Fibroblast of gingiva (primary cell): ENCODE data around the gene CCDC154.
"Not testable (repeated sequence)": the region's sequence is repeated elsewhere in the genome, so short reads cannot be mapped to it uniquely, and the experiment has no call there.

Experiments
- DNase-seq: peaks from one replicate; pipeline ENCODE4 v3.0.0-alpha.2; 2011; ENCODE audit warnings: low read depth

Gene CCDC154

GRCh38 chr16:1453316-1453715 is 9.0 kb upstream of the CCDC154 start:
- no peak for DNase-seq

GRCh38 chr16:1452530-1452929 is 8.2 kb upstream of the CCDC154 start:
- DNase-seq: no peak

- no peak for DNase-seq
Measured at GRCh38 chr16:1451702-1452392, 7.5 kb upstream of the CCDC154 start.

GRCh38 chr16:1450841-1451240 is 6.5 kb upstream of the CCDC154 start:
- no peak for DNase-seq

GRCh38 chr16:1450218-1450617 is 5.9 kb upstream of the CCDC154 start:
- no peak for DNase-seq

GRCh38 chr16:1449201-1449788 is 4.9 kb upstream of the CCDC154 start:
- DNase-seq: no peak

DNA sequence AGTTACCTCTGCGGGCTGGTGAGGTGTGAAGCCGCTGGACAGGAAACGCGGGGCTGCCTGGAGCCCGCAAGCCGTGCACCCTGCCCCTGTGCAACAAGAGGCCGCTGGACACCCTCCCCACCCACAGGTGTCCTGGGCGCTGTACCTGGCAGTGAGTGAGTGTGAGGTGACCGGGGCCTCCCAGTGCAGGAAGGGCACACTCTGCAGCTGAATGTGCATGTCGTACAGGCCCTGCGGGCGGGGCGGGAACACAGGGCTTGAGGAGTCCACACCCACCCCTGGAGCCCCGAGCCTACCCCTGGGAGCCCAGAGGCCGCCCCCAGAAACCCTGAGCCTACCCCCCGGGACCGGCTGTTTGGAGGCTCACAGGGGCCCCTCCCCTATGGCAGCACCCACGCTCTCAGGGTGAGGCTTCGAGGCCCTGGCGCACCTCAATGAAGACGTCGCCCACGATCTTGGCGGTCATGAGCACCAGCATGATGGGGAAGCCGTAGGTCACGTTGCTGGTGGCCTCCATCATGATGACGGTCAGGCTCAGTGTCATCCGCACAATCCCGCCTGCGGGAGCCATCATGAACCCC is 4.3 kb upstream of the CCDC154 start:
- DNase-seq: no peak

DNA sequence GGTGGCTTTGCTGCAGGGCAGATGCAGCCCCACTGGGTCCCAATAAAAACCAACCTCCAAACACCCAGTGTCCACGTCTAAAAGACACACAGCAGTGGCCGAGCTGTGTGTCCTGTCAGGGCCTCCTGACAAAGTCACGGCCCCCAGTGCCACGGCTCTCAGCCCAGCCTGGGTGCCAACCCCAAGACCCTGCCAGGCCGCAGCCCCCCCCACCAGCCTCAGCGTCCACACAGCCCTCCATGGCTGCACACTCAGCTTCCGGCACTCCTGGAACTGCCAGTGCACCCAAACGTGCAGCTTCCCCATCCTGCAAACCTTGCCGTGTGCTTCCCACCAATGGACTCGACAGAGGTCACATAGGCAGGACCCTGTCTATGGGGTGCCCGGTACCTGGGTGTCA is 3.6 kb upstream of the CCDC154 start:
- no peak for DNase-seq

DNA sequence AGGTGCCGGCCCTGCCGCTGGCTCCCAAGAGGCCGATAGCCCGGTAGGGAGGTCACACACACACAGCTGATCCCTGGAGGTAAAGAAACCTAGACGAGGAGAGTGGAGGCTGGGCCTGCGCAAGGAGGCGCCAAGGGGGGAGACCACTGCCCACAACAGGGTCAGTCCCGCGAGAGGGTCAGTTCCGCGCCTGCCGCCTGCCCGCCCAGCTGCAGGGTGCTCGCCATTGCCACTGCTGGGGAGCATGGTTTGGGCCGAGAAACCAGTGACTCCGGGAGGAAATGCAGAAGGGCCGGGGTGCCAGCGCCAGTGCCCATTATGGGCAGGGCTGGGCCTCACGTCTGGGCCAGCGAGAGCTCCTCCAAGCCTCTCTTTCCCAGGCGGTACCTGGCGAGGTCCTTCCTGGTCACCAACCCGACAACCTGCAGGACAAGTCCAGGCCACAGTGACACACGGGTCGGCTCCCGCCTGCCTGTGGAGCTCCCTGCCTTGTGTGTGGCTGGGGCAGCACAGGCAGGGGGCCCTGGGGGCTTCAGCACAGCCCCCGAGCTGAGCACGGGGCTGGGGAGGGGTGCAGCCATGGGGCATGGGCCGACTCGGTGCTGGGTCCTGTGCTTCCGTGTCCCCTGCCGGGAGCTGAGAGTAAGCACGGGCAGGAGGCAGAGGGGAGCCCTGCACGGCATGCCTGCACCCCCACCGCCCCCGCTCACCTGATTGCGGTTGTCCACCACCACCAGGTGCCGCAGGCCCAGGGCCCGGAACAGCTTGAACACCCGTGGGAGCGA is 2.1 kb upstream of the CCDC154 start:
- no peak for DNase-seq

GRCh38 chr16:1445518-1446203 is 1.3 kb upstream of the CCDC154 start:
- DNase-seq: no peak

DNA sequence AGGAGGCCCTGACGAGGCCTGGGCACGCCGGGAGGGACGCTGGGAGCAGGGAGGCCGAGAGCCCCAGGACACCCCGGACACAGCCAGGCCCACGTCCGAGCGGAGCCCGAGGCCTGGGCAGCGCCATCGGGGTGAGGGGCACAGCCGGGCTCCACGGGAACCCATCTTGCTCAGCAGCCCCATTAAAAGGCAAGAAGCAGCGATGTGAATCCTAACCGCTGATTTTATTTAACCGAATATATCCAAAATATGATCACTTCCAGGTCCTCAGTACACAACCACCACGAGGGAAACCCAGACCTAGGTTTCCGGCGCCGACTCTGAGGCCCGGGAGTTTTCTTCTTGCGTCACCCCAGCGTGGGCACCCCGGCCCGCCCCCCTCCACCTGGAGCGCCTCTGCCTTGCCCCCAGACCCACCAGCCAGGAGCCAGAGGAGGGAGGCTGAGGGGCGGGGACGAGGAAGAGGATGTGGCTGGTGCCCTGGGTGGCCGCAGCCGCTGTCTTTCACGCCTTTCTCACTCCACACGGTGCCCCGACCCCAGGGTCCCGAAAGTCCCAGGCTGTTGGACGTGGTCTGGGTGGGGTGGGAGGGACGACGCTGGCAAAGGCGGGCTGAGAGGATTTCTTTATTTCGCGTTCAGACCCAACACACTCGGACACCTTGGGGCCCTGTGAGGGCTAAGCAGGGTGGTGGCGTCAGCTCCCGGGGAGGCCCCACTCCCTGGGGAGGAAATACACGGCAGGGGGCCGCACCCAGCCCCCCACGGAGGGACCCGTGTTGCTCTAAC is 568 bp upstream of the CCDC154 start:
- DNase-seq: no peak

GRCh38 chr16:1443403-1443973 is 868 bp downstream of the CCDC154 start:
- DNase-seq: no peak

GRCh38 chr16:1442697-1443096 is 1.7 kb downstream of the CCDC154 start:
- no peak for DNase-seq

- no peak for DNase-seq
Measured at GRCh38 chr16:1441391-1441829, 2.9 kb downstream of the CCDC154 start.

GRCh38 chr16:1439699-1440074 is 4.7 kb downstream of the CCDC154 start:
- DNase-seq: not testable (repeated sequence)

- no peak for DNase-seq
Measured at GRCh38 chr16:1439058-1439698, 5.2 kb downstream of the CCDC154 start.

DNA sequence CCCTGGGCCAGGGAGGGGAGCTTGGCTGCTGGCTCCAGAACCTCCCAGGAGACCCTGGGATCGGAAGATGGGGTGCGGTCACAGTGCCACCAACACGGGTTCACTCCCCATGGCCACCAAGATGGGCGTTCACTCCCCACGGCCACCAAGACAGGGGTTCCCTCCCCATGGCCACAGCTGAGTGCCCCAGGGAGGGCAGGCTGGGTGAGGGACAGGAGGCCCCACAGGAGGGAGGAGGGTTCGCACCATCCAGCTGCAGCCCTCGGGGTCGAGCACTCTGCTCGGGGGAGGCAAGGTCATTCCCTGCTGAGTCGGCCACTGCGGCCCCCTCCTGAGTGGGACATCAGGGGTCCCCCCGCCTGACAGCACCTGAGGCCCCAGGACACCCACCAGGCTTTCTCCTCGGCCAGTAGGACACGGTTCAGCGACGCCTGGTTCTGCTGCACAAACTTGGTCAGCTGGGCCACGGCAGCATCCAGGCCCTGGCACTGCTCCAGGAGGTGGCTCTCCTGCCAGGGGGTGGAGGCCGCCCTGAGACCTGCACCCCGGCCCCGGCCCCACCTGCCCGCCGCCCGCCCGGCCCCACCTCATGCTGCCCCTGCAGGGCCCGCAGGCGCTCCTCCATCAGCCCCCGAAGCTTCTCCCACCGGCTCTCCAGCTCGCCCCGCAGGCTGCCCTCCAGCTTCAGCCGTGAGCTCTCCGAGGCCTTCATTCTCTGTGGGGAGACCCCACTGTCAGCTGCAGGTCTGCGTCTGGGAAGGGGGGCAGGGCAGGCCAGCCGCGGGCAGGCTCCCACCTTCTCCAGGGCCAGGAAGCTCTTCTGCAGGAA is 5.9 kb downstream of the CCDC154 start:
- DNase-seq: no peak

DNA sequence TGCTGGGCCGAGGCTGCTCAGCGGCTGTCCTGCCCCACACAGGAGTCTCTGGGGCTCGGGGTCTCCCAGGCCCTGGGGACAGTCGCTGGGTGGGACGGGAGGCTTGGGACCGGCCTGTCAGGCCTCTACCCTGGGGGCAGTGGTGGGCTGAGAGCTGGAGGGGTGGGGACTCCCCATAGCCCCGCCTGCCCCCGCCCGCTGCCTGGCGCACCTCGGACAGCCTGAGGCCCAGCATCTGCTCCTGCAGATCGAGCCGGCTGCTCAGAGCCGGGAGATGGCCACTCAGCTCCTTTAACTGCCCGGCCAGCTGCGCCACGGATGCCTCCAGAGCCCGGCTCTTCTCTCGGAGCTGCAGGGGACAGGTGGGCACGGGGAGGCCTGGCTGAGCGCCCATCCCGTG is 6.8 kb downstream of the CCDC154 start:
- DNase-seq: no peak

GRCh38 chr16:1436731-1437355 is 7.5 kb downstream of the CCDC154 start:
- DNase-seq: no peak
